Astrocyte (in vitro differentiated cells and primary cell): Measurements from ENCODE around the gene SPON2.

Experiments
- CTCF ChIP-seq: IDR thresholded peaks from 2 replicates; pipeline ENCODE4 v1.5.1; 2011; ENCODE audit warnings: low read depth, mild to moderate bottlenecking, inconsistent platforms, low read length, moderate library complexity; ENCODE audit not compliant: insufficient read depth
- EZH2 ChIP-seq: IDR thresholded peaks from 2 replicates; pipeline ENCODE4 v1.6.1; 2012; ENCODE audit warnings: mild to moderate bottlenecking, low read length, inconsistent platforms; ENCODE audit not compliant: insufficient read depth

GRCh38 chr4:1169691-1170096 lies 2.7 kb downstream of the SPON2 start:
- TF ChIP-seq CTCF (no peak), EZH2 (no peak)
